Measurements from ENCODE around the gene UBE2V1. TPM values are rescaled to one million over a fixed set of nuclear protein-coding genes. Genes with fewer than 3 reads are reported as not detected.

Gene UBE2V1
- total and polyA plus RNA-seq, 10 of the 15 experiments (the other 5 are each of a cell fraction or from before 2014, with no cell fraction given): 51.8 to 219 (median 141) TPM

GRCh38 chr20:50118203-50118602, 5.3 kb upstream of the UBE2V1 start (continued):
- TF ChIP-seq CTCF (IDR thresholded peaks at IDR 0.05 in 2 of 3, conservative IDR thresholded peaks at IDR 0.05 in 1 of 3; ENCODE audit: control insufficient read depth in 2 of 3, extremely low read depth in 1 of 3, insufficient read depth in 1 of 3, low read depth in 3 of 3, low read length in 3 of 3): no peak
- no peak for TF ChIP-seq ATF7 (IDR thresholded peaks at IDR 0.05; ENCODE audit: low read depth)
- TF ChIP-seq FOXK2 (IDR thresholded peaks at IDR 0.05): no peak

- BruUV-seq (replicated peaks): TSS peak; percentile 90
- Histone ChIP-seq H3K4me3 (peak overlapping the region; percentile 96), H3K9ac (ENCODE audit: control insufficient read depth, insufficient read depth, low read length) (peak overlapping the region; percentile 60), H3K4me1 (ENCODE audit: control insufficient read depth, insufficient read depth, low read length) (peaks cover 17% of the 10 kb centered on the region), H3K4me2 (ENCODE audit: control insufficient read depth, insufficient read depth) (peak overlapping the region; percentile 99), H3K27ac (ENCODE audit: control insufficient read depth, insufficient read depth) (peak overlapping the region; percentile 65), H3K36me3 (ENCODE audit: control insufficient read depth in 2 of 2, insufficient read depth in 2 of 2, low read length in 1 of 2) (no peaks in the 10 kb centered on the region), H4K20me1 (ENCODE audit: control insufficient read depth, insufficient read depth) (no peaks in the 10 kb centered on the region), H3K9me3 (replicated peaks; ENCODE audit: control insufficient read depth, insufficient read depth, low read length) (no peaks in the 10 kb centered on the region), H3K27me3 (replicated peaks in 1 of 2; ENCODE audit: control insufficient read depth in 2 of 2, insufficient read depth in 2 of 2, low read length in 1 of 2) (no peaks in the 10 kb centered on the region), H2AFZ (ENCODE audit: control insufficient read depth, low read depth, low read length) (peak overlapping the region; percentile 92), H3K79me2 (ENCODE audit: control insufficient read depth, insufficient read depth, low read length) (peaks cover 34% of the 10 kb centered on the region)
- ChIA-PET RAD21 (ENCODE audit: unreplicated experiment) (interaction anchor here (0.6 to 2.7 kb wide), 12 partner anchors 9 to 138 kb away, joined by 3 to 13 read pairs (median 6); partner anchors contain the start of gene PEDS1), CTCF (interaction anchor here (0.6 to 9.8 kb wide), 17 partner anchors 10 to 460 kb away, joined by 3 to 219 read pairs (median 5); no protein-coding TSS in a partner anchor), POLR2A (interaction anchor here (1.0 to 2.8 kb wide), 7 partner anchors 10 to 180 kb away, joined by 3 to 34 read pairs (median 6); partner anchors contain the start of genes PEDS1 and RNF114), SMC1A (ENCODE audit: uncharacterized antibody, unreplicated experiment) (interaction anchor here (0.7 to 2.7 kb wide), 15 partner anchors 10 to 396 kb away, joined by 3 to 28 read pairs (median 5); partner anchors contain the start of gene PEDS1)
- FAIRE-seq (no peak), ATAC-seq (no peak), DNase-seq (ENCODE audit: low read depth, low spot score) (no peak)
- 77% methylated on average over 19 of the region's 19 CpGs for WGBS (ENCODE audit: insufficient coverage, insufficient replicate concordance, low lambda C conversion rate, missing lambda C conversion rate)
- TF ChIP-seq HCFC1 (IDR thresholded peaks at IDR 0.05; ENCODE audit: low read length) (no peak), MLLT1 (IDR thresholded peaks at IDR 0.05) (peak; percentile 89), IRF4 (IDR thresholded peaks at IDR 0.05; ENCODE audit: low read depth, low read length) (no peak), E2F4 (IDR thresholded peaks at IDR 0.05; ENCODE audit: low read depth, low read length) (no peak), SUPT20H (IDR thresholded peaks at IDR 0.05; ENCODE audit: borderline replicate concordance, control insufficient read depth, low read depth, low read length) (no peak)
- in situ Hi-C loops (cut with MboI) (no loop called here), intact Hi-C loops (cut with micrococcal nuclease; ENCODE audit: unreplicated experiment) (no loop called here)
These were observed 3.5 kb upstream of the UBE2V1 start for GRCh38 chr20:50116368-50116999.

All from GM12878 (cell line).